ENCODE measurements around the gene TEX52. TPM values are rescaled to one million over a fixed set of nuclear protein-coding genes. Genes with fewer than 3 reads are reported as not detected.

TEX52 gene
- total and polyA plus RNA-seq, 2 donors (not counting 3 experiments of a cell fraction or from before 2014, with no cell fraction given) = not detected

GRCh38 chr12:2826721-2827515 lies 29.9 kb downstream of the TEX52 start:
- Histone ChIP-seq H3K36me3 (ENCODE audit: control insufficient read depth in 2 of 2, extremely low read depth in 1 of 2, insufficient read depth in 2 of 2, low read length in 2 of 2) (peaks cover 15 to 35% of the 10 kb centered on the region in 2 experiments), H3K4me1 (ENCODE audit: control insufficient read depth, extremely low read depth, insufficient read depth, low read length) (no peaks in the 10 kb centered on the region), H3K79me2 (ENCODE audit: control insufficient read depth, insufficient read depth, low read length) (no peaks in the 10 kb centered on the region), H3K9me1 (replicated peaks; ENCODE audit: control insufficient read depth, extremely low read depth, insufficient read depth, low read length) (no peaks in the 10 kb centered on the region), H4K20me1 (replicated peaks; ENCODE audit: control insufficient read depth, extremely low read depth, insufficient read depth, low read length) (no peaks in the 10 kb centered on the region), H3K27ac (ENCODE audit: insufficient read depth, low read depth, low read length) (no peak overlapping the region), H2AFZ (ENCODE audit: low read depth, low read length) (no peak overlapping the region), H3K9ac (replicated peaks; ENCODE audit: extremely low read depth, insufficient read depth, low read length) (no peak overlapping the region), H3K4me3 (replicated peaks in 1 of 3; ENCODE audit: insufficient read depth in 1 of 3, low read depth in 1 of 3, low read length in 3 of 3) (no peak overlapping the region), H3K4me2 (ENCODE audit: insufficient read depth, low read length) (no peak overlapping the region), H3K27me3 (ENCODE audit: control insufficient read depth in 2 of 2, insufficient read depth in 2 of 2, low read length in 2 of 2) (no peaks in the 10 kb centered on the region), H3K9me3 (replicated peaks; ENCODE audit: control insufficient read depth, insufficient read depth, low read length) (no peaks in the 10 kb centered on the region)
- DNase-seq (ENCODE audit: low read depth, low spot score) (no peak), FAIRE-seq (no peak)
- ChIA-PET CTCF (interaction anchor here (1.0 kb wide), 1 partner anchor 19 kb away, joined by 4 read pairs; no protein-coding TSS in a partner anchor), POLR2A (no interaction called here)
- intact Hi-C loops (cut with micrococcal nuclease) (no loop called here), dilution Hi-C loops (cut with MboI; ENCODE audit: extremely low pct_ligation_motif_present, low sequenced_read_pairs) (no loop called here)
- no TSS peak for BruUV-seq (replicated peaks)
- no peak for TF ChIP-seq CTCF (IDR thresholded peaks at IDR 0.05; ENCODE audit: extremely low read depth in 1 of 2, insufficient read depth in 1 of 2, low read depth in 1 of 2, low read length in 2 of 2)
- TF ChIP-seq MYC (IDR thresholded peaks at IDR 0.05; ENCODE audit: low read depth, low read length) = no peak
- TF ChIP-seq FOS (IDR thresholded peaks at IDR 0.05; ENCODE audit: borderline replicate concordance, insufficient read depth, low read length) = no peak
- TF ChIP-seq MAX (IDR thresholded peaks at IDR 0.05; ENCODE audit: insufficient read depth, insufficient read length) = no peak
- TF ChIP-seq JUN (IDR thresholded peaks at IDR 0.05; ENCODE audit: borderline replicate concordance, insufficient read depth, insufficient read length, low read depth) = no peak
- no peak for TF ChIP-seq EZH2 (IDR thresholded peaks at IDR 0.05; ENCODE audit: borderline replicate concordance, low read depth, low read length, severe bottlenecking)
- TF ChIP-seq POLR2AphosphoS5 (IDR thresholded peaks at IDR 0.05; ENCODE audit: insufficient read depth, low read depth, low read length) = no peak
- no peak for TF ChIP-seq POLR2A (IDR thresholded peaks at IDR 0.05; ENCODE audit: low read depth, low read length)
- TF ChIP-seq GATA2 (IDR thresholded peaks at IDR 0.05; ENCODE audit: insufficient read depth, insufficient read length, low read depth, low read length) = no peak

All from endothelial cell of umbilical vein (primary cell).